Activated CD4-positive, alpha-beta memory T cell treated with anti-CD3 and anti-CD28 coated beads, Interleukin-2, amount 10 ng/mL, durations not matched to agents 7 days and 5 days (primary cell): ENCODE results near the gene FYTTD1. TPM values are rescaled to one million over a fixed set of nuclear protein-coding genes. Genes with fewer than 3 reads are reported as not detected.

Experiments
- CTCF ChIA-PET: fragments of 350-600 bp; sonication (Branson Sonifier 250); formaldehyde crosslinking; loops from one replicate; lab custom pipeline; 2021; ENCODE audit warnings: antibody characterized with exemption, inconsistent platforms; lab: Charles Lee
- POLR2A ChIA-PET: fragments of 350-600 bp; sonication (Branson Sonifier 250); formaldehyde crosslinking; loops from one replicate; lab custom pipeline; 2021; ENCODE audit warnings: antibody characterized with exemption; lab: Charles Lee
- DNase-seq: peaks from one replicate; pipeline ENCODE4 v3.0.0-alpha.2; 2020
- H3K27ac Mint-ChIP-seq: one replicate; pipeline ENCODE4 v1.8.0; 2021; ENCODE audit warnings: mild to moderate bottlenecking, mixed read lengths
- H3K27me3 Mint-ChIP-seq: one replicate; pipeline ENCODE4 v1.8.0; 2021; ENCODE audit warnings: mixed read lengths
- H3K36me3 Mint-ChIP-seq: one replicate; pipeline ENCODE4 v1.8.0; 2021; ENCODE audit warnings: low read depth, mixed read lengths
- H3K4me1 Mint-ChIP-seq: one replicate; pipeline ENCODE4 v1.8.0; 2021; ENCODE audit warnings: mixed read lengths
- H3K4me3 Mint-ChIP-seq: one replicate; pipeline ENCODE4 v1.8.0; 2021; ENCODE audit warnings: mild to moderate bottlenecking, mixed read lengths
- H3K9me3 Mint-ChIP-seq: one replicate; pipeline ENCODE4 v1.8.0; 2021; ENCODE audit warnings: mixed read lengths
- total RNA-seq, 2 experiments: library from RNA; stranded (reverse); gene quantifications; one replicate each; pipeline ENCODE4 v1.2.3, GENCODE V29; 2021

Gene FYTTD1
- total RNA-seq, 2 experiments from 2014 or later: 41.7 to 45.1 TPM

- no peaks in the 10 kb centered on the region for H3K27me3 Mint-ChIP-seq
Measured at GRCh38 chr3:197775317-197775716, 25.6 kb downstream of the FYTTD1 start.

GRCh38 chr3:197782230-197782629, 32.5 kb downstream of the FYTTD1 start:
- no peak overlapping the region for H3K4me3 Mint-ChIP-seq
- H3K9me3 Mint-ChIP-seq: no peaks in the 10 kb centered on the region
- peaks cover 2% of the 10 kb centered on the region for H3K4me1 Mint-ChIP-seq
- ChIA-PET POLR2A (interaction anchor here (1.9 kb wide), 1 partner anchor 9 kb away, joined by 11 read pairs; the partner anchor contains the start of gene LRCH3), CTCF (no interaction called here)
- no peak for DNase-seq
- H3K27me3 Mint-ChIP-seq: no peaks in the 10 kb centered on the region
- peaks cover 36% of the 10 kb centered on the region for H3K36me3 Mint-ChIP-seq
- no peak overlapping the region for H3K27ac Mint-ChIP-seq

More at GRCh38 chr3:197775317-197775716, 25.6 kb downstream of the FYTTD1 start:
- POLR2A ChIA-PET: interaction anchor here (0.5 kb wide), 1 partner anchor 84 kb away, joined by 3 read pairs; no protein-coding TSS in a partner anchor
- DNase-seq: no peak
- Mint-ChIP-seq H3K27ac (no peak overlapping the region), H3K4me1 (no peaks in the 10 kb centered on the region), H3K36me3 (peaks cover 52% of the 10 kb centered on the region), H3K4me3 (no peak overlapping the region), H3K9me3 (no peaks in the 10 kb centered on the region)
- CTCF ChIA-PET: interaction anchor here (1.8 kb wide), 1 partner anchor 12 kb away, joined by 4 read pairs; no protein-coding TSS in a partner anchor

GRCh38 chr3:197784019-197784585, 34.4 kb downstream of the FYTTD1 start:
- Mint-ChIP-seq H3K9me3 (no peaks in the 10 kb centered on the region), H3K27me3 (no peaks in the 10 kb centered on the region), H3K27ac (no peak overlapping the region), H3K4me3 (no peak overlapping the region), H3K36me3 (peaks cover 24% of the 10 kb centered on the region), H3K4me1 (peaks cover 2% of the 10 kb centered on the region)
- POLR2A ChIA-PET: interaction anchor here (1.3 to 1.9 kb wide), 2 partner anchors 7 to 33 kb away, joined by 5 to 11 read pairs; partner anchors contain the start of gene LRCH3
- no peak for DNase-seq
- CTCF ChIA-PET: interaction anchor here (2.7 kb wide), 1 partner anchor 17 kb away, joined by 10 read pairs; no protein-coding TSS in a partner anchor

- Mint-ChIP-seq H3K4me3 (no peak overlapping the region), H3K27me3 (no peaks in the 10 kb centered on the region), H3K9me3 (no peaks in the 10 kb centered on the region), H3K36me3 (peaks cover 12% of the 10 kb centered on the region), H3K4me1 (peaks cover 9% of the 10 kb centered on the region), H3K27ac (no peak overlapping the region)
- ChIA-PET POLR2A (no interaction called here), CTCF (interaction anchor here (1.7 kb wide), 1 partner anchor 12 kb away, joined by 4 read pairs; no protein-coding TSS in a partner anchor)
- no peak for DNase-seq
Measured at GRCh38 chr3:197787412-197787811, 37.7 kb downstream of the FYTTD1 start.

- Mint-ChIP-seq H3K27me3 (no peaks in the 10 kb centered on the region), H3K4me3 (no peak overlapping the region), H3K4me1 (peaks cover 25% of the 10 kb centered on the region), H3K36me3 (peaks cover 6% of the 10 kb centered on the region), H3K9me3 (no peaks in the 10 kb centered on the region), H3K27ac (no peak overlapping the region)
- CTCF ChIA-PET: interaction anchor here (1.2 to 1.5 kb wide), 3 partner anchors 12 to 40 kb away, joined by 3 to 5 read pairs (median 4); partner anchors contain the start of gene FYTTD1
- no peak for DNase-seq
- POLR2A ChIA-PET: interaction anchor here (0.9 kb wide), 1 partner anchor 13 kb away, joined by 3 read pairs; no protein-coding TSS in a partner anchor
Measured at GRCh38 chr3:197789309-197789708, 39.6 kb downstream of the FYTTD1 start.

- ChIA-PET POLR2A (interaction anchor here (0.7 to 3.1 kb wide), 8 partner anchors 11 to 922 kb away, joined by 3 to 24 read pairs (median 10); partner anchors contain the start of genes FYTTD1 and SENP5), CTCF (interaction anchor here (0.7 to 1.5 kb wide), 4 partner anchors 9 to 41 kb away, joined by 3 to 5 read pairs (median 4); partner anchors contain the start of gene FYTTD1)
- no peaks in the 10 kb centered on the region for H3K27me3 Mint-ChIP-seq
- H3K9me3 Mint-ChIP-seq: no peaks in the 10 kb centered on the region
- peaks cover 6% of the 10 kb centered on the region for H3K36me3 Mint-ChIP-seq
- DNase-seq: no peak
- peak overlapping the region; percentile 97 for H3K27ac Mint-ChIP-seq
- H3K4me3 Mint-ChIP-seq: peak overlapping the region; percentile 92
- peaks cover 23% of the 10 kb centered on the region for H3K4me1 Mint-ChIP-seq
Measured at GRCh38 chr3:197790033-197790432, 40.4 kb downstream of the FYTTD1 start.

GRCh38 chr3:197791113-197791891, 41.6 kb downstream of the FYTTD1 start, which contains the start of gene LRCH3:
Gene LRCH3, plus strand, starts transcription at chr3:197791254. Its CDS starts 25 bp downstream, at chr3:197791279.
- H3K27ac Mint-ChIP-seq: peak within 1 kb of the TSS; percentile 97
- CTCF ChIA-PET: interaction anchor here (0.9 to 1.4 kb wide), 5 partner anchors 10 to 56 kb away, joined by 3 to 7 read pairs (median 4); partner anchors contain the start of gene FYTTD1
- POLR2A ChIA-PET: interaction anchor here (0.8 to 3.1 kb wide), 18 partner anchors 8 to 924 kb away, joined by 3 to 24 read pairs (median 6); partner anchors contain the start of genes FYTTD1, MELTF, RPL35A and RUBCN
- H3K4me3 Mint-ChIP-seq: peak within 1 kb of the TSS; percentile 92
- H3K27me3 Mint-ChIP-seq: no peaks in the 10 kb centered on the region
- no peaks in the 10 kb centered on the region for H3K9me3 Mint-ChIP-seq
- H3K4me1 Mint-ChIP-seq: peaks cover 32% of the 10 kb centered on the region
- peak; percentile 85 for DNase-seq
- peaks cover 6% of the 10 kb centered on the region for H3K36me3 Mint-ChIP-seq

GRCh38 chr3:197791892-197792647, 42.4 kb downstream of the FYTTD1 start:
- POLR2A ChIA-PET: interaction anchor here (1.1 to 3.1 kb wide), 12 partner anchors 9 to 158 kb away, joined by 3 to 24 read pairs (median 10); partner anchors contain the start of genes FYTTD1, RPL35A and RUBCN
- H3K27me3 Mint-ChIP-seq: no peaks in the 10 kb centered on the region
- CTCF ChIA-PET: interaction anchor here (1.0 to 1.3 kb wide), 3 partner anchors 9 to 56 kb away, joined by 3 to 7 read pairs (median 3); no protein-coding TSS in a partner anchor
- H3K27ac Mint-ChIP-seq: peak overlapping the region; percentile 92
- peaks cover 32% of the 10 kb centered on the region for H3K4me1 Mint-ChIP-seq
- H3K36me3 Mint-ChIP-seq: peaks cover 6% of the 10 kb centered on the region
- no peaks in the 10 kb centered on the region for H3K9me3 Mint-ChIP-seq
- H3K4me3 Mint-ChIP-seq: peak overlapping the region; percentile 92
- peak; percentile 56 for DNase-seq

GRCh38 chr3:197793247-197793646, 43.6 kb downstream of the FYTTD1 start:
- Mint-ChIP-seq H3K27ac (peak overlapping the region; percentile 68), H3K4me1 (peaks cover 36% of the 10 kb centered on the region), H3K36me3 (peaks cover 6% of the 10 kb centered on the region), H3K9me3 (no peaks in the 10 kb centered on the region), H3K27me3 (no peaks in the 10 kb centered on the region), H3K4me3 (peak overlapping the region; percentile 55)
- CTCF ChIA-PET: interaction anchor here (1.1 kb wide), 1 partner anchor 9 kb away, joined by 7 read pairs; no protein-coding TSS in a partner anchor
- POLR2A ChIA-PET: interaction anchor here (1.0 kb wide), 1 partner anchor 48 kb away, joined by 3 read pairs; no protein-coding TSS in a partner anchor
- no peak for DNase-seq

- H3K9me3 Mint-ChIP-seq: no peaks in the 10 kb centered on the region
- H3K4me1 Mint-ChIP-seq: peaks cover 43% of the 10 kb centered on the region
- no peak overlapping the region for H3K27ac Mint-ChIP-seq
- peaks cover 6% of the 10 kb centered on the region for H3K36me3 Mint-ChIP-seq
- no peak for DNase-seq
- ChIA-PET CTCF (interaction anchor here (1.1 kb wide), 1 partner anchor 8 kb away, joined by 7 read pairs; no protein-coding TSS in a partner anchor), POLR2A (no interaction called here)
- no peak overlapping the region for H3K4me3 Mint-ChIP-seq
- no peaks in the 10 kb centered on the region for H3K27me3 Mint-ChIP-seq
Measured at GRCh38 chr3:197794115-197794514, 44.4 kb downstream of the FYTTD1 start.

- DNase-seq: no peak
- Mint-ChIP-seq H3K4me3 (no peak overlapping the region), H3K27me3 (no peaks in the 10 kb centered on the region), H3K27ac (no peak overlapping the region), H3K4me1 (peaks cover 42% of the 10 kb centered on the region), H3K9me3 (no peaks in the 10 kb centered on the region), H3K36me3 (peaks cover 9% of the 10 kb centered on the region)
- POLR2A ChIA-PET: no interaction called here
- CTCF ChIA-PET: no interaction called here
Measured at GRCh38 chr3:197795200-197795599, 45.5 kb downstream of the FYTTD1 start.

GRCh38 chr3:197796087-197796486, 46.4 kb downstream of the FYTTD1 start:
- Mint-ChIP-seq H3K27ac (no peak overlapping the region), H3K27me3 (no peaks in the 10 kb centered on the region), H3K36me3 (peaks cover 10% of the 10 kb centered on the region), H3K4me1 (peaks cover 47% of the 10 kb centered on the region), H3K4me3 (no peak overlapping the region), H3K9me3 (no peaks in the 10 kb centered on the region)
- ChIA-PET CTCF (no interaction called here), POLR2A (no interaction called here)
- no peak for DNase-seq
